Occipital lobe (tissue), 2 donors: ENCODE data around the gene ACAD10. TPM values are rescaled to one million over a fixed set of nuclear protein-coding genes. Genes with fewer than 3 reads are reported as not detected.
"Not testable (repeated sequence)": the region's sequence is repeated elsewhere in the genome, so short reads cannot be mapped to it uniquely, and the experiment has no call there.

ENCODE experiments used
- DNase-seq: peaks from one replicate; lab custom pipeline; 2025; lab: John Stamatoyannopoulos, UW
- total RNA-seq: library from RNA; depleted of rRNA; stranded (reverse); fragments of >200 nt; gene quantifications from one replicate; pipeline ENCODE4 v1.2.3, GENCODE V29; 2014

The ACAD10 gene
- total RNA-seq = 11.1 TPM

DNA sequence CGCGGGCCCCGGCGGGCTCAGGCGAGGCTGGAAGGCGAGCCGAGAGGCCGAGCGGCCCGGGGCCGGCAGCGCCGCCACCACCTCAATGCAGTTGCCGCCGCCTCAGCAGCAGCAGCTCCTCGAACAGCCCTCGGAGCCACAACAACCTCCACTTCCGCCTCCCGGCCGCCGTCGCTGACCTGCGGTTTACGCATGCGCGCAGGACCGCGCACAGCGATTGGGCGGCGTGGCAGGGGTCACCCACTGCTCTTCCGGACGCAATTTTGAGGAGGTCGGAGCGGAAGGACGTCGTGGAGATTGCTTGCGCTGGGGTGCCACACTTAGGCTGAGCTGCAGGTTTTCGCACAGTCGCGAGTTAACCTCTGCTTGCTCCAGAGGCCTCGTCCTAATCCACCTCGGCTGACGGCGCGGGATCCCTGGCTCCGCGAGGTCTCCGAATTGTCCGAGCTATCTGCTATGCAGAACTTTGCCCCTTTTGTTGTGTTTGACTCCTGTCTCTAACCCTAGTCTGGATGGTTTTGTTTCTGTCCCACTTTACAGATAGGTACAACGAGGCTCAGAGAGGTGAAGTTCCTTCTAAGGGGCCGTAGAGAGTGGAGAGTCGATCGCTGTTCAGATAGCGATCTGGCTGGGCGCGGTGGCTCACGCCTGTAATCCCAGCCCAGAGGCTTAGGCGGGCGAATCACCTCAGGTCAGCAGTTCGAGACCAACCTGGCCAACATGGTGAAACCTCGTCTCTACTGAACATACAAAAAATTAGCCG is at the start of gene ACAD10, which contains the start of gene BRAP:
Gene ACAD10, plus strand, starts transcription at position 243 of the 763 bp plus-strand sequence. CDS start 6,657 bp downstream, outside the sequence.
Gene BRAP, minus strand, starts transcription at position 146 of the 763 bp plus-strand sequence. CDS start 164 bp downstream, outside the sequence.
- peak; percentile 90 for DNase-seq

DNA sequence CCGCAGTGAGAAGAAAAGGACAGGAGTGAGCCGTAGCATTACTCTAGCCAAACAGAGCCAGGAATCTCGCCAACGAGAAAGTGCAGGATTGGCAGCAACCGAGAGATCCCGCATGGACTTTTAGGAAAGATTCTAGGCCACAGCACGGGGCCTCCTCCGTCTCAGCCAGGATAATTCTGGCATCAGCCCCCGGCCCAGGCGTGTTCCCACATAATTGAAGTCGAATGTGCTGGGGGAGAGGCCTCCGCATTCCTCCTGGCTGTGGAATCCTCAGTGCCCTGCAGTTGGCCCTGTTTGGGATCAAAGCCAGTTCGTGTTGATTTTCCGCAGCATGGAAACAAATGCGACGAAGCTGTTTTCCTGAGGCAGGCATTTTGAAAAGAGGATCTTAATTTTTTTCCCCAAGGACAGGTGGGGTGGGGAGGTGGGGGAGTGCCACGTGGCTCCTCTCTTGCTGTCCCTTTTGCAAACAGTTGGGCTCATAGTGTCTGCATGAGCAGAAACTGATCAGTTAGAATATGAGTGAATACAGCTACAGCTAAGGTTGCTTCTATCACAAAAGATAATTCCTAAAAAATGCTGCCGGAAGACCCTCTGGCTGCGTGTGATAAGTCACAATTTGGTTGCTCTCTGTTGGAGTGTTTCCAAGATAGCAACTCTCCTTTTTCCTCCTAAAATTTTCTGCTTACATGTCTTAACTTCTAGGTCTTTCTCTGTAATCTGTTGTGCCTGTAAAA is 49.5 kb upstream of the ACAD10 start:
- DNase-seq = peak; percentile 25

DNA sequence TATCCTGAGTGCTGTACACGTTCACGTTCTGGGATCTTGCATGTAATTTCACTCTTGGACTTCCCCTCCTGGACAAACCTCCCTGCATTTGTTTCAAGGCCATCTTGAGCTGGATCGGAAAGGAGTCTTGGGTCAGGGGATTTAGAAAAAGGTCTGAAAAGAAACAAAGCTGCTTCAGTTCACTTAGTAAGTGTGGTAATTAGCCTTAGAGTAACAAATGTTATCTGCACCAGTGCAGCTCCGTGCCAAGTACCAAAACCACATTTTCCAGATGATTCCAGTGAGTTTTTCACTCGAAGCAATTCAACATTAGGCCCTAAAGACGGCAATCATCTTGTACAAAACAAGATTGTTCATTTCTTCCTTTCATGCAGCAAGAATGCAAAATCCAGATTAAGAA is 47.3 kb upstream of the ACAD10 start:
- no peak for DNase-seq

DNA sequence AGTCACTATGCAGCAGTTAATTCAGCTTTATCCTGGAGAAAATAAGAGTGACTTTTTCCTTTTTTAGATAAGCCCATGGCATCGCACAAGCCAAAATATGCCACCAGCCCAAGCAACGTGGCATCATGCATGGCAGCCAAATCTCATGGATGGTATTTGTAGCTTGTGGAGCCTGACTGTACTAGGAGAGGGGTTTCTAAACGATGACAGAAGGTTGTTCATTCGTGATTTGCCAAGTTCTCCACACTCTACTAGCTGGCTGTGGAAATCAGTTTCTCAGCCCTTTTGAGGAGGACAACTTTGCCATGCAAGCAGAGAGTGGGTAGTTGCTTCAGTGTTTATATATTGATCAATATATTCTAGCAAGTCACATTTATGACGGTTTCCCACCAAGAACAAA is 45.3 kb upstream of the ACAD10 start:
- DNase-seq = no peak

DNA sequence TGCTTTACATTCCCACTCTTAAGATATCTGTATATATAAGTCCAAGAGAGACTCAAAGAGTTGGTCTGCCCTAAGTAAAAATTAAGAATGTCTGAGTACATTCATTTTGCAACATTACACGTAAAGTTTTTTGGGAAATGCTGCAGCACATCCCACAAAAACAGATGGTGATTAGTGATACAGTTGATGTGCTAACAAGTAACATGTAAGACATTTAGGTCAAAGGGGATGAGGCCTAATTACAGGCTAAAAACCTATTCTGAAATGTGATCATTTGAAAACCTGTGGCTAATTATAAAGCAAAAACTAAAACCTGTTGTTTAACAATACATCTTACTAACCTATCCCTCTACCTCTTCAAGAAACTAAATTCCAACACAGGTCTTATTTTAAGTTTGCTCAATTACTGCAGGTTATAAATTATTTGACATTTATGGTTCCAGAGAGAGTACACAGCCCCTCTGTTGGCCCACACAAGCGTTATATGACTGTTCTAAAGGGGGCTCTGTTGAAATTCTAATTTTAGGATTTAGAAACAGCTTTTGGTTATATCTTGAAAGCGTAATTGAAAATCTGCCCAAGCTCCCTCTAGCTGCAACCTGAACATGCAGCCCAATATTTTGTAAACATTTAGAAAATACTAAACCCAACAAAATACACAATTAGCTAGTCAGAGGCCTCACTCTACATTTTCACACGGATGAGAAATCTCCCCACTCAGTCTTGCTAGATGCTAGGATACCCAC is 43.0 kb upstream of the ACAD10 start:
- no peak for DNase-seq

DNA sequence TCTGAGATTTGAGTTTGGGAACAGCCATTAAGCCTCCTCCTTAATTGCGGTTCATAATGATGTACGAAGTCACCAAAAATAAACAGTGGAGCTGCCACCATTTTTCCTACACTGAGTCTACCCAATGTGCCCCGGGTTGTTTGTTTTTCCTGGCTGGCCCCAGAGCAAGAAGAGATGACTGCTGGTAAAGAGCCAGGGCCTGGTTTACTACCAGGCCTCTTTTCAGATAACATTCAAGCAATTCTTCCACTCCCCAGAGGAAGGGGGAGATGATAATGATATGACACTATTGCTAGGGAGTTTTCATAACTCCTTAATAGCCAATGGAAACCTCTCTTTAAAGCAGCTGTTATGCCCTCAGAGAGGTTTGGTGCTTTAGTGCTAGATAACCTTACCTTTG is 42.4 kb upstream of the ACAD10 start:
- DNase-seq = no peak

DNA sequence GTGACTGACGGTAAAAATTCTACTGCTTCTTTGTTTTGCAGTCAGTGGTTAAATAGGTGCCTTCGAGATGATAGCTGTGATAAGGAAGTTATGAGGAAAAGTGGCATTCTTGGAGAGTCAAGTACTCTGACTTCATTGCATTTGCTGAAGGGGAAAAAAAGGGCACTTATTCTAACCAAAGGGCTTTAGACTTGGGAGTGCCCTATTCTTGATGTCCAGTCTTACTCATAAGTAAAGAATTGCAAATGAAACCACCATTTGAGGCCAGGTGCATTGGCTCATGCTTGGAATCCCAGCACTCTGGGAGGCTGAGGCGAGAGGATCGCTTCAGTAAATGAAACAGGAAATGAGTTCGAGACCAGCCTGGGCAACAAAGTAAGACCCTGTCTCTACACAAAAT is 40.4 kb upstream of the ACAD10 start:
- DNase-seq = no peak

DNA sequence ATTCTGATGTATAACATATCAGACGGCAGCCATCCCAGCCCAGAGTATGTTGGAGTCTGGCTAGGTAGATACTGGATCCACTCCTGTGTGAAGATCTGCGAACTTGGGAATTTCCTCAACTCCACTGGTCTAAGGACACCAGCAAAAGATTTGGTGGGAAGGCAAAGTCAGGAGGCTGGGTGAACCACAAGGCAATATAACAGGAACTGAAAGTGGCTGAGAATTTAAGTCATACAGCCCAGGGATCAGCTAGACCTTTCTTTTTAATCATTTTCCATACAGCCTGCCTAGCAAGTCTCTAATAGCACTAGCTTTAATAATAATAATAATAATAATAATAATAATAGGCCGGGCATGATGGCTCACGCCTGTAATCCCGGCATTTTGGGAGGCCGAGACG is 34.9 kb upstream of the ACAD10 start:
- no peak for DNase-seq

DNA sequence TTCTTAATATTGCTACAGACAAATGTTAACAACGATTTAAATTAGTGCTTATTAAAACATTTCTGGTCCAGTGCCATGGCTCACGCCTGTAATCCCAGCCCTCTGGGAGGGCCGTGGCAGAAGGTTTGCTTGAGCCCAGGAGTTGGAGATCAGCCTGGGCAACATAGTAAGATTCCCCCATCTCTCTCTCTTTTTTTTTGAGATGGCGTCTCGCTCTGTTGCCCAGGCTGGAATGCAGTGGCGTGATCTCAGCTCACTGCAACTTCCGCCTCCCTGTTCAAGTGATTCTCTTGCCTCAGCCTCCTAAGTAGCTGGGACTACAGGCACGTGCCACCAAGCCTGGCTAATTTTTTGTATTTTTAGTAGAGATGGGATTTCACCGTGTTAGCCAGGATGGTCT is 33.3 kb upstream of the ACAD10 start:
- not testable (repeated sequence) for DNase-seq

DNA sequence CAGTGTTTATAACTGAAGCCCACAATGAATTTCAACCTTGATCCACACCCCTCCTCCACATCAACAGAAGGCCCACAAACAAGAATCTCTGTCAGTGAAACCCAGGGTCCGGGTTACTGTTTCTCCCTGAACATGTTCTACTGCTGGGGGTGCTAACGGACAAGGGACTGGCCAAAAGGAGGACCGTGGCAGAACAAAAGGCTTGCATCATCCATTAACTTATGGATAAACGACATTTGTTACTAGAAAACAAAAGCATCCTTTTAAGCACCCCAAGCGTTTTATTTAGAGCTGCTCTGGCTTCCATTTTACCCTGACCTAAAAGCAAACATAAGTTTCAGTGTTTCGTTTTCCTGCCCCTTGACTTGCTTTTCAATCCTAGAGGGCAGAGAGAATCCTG is 32.3 kb upstream of the ACAD10 start:
- DNase-seq = no peak

DNA sequence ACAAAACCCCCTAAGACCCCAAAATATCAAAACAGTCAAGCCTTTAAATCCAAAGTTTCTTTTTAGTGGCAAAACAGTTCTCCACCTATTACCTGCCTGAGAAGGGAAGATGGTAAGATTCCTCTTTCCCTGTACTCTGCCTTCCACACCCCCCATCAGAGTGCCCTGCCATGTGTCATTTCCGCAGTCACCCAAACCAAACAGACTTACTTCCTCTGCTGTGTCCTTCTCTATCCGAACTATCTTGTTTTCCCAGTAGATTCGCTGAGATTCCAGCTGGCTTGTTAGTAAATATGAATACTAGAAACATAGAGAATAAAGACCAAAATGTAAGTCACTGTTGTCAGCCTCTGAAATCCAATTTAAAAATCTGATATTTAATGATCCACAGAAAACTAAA is 30.5 kb upstream of the ACAD10 start:
- DNase-seq = no peak

DNA sequence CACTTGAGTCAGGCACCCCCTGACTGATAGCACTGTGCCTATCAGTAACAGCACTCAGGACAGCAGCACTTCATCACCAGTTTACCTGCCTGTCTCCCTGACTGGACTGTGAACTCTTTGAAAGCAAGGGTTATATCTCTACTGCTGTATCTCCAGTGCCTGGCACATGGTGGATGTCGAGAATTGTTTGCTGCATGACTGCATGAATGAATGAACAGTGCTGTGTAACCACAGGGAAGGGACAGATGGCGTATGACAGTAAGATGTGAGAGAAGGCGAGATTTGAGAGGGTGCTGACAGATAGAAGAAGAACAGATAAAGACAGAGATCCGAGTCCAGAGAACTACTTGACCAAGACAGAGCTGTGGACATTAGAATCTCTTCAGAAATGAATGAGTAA is 29.8 kb upstream of the ACAD10 start:
- DNase-seq = no peak

DNA sequence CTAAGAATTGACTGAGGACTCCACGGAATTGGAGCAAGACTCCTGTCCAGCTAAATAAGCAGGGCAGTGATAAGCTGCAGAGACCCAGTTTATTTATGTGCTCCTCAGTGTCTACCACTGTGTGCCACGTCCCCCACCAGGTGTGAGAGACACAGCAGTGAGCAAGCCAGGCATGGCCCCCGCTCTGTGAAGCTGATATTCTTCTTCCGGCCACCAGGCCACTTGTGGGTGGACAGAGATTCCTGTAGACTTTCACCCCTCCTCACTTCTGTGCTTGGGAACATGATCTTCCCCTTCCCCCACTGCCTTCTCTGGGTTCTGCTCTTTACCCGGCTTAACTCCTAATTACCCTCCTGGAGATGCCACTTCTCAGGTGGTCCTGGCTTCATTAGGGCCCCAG is 21.4 kb upstream of the ACAD10 start:
- no peak for DNase-seq

DNA sequence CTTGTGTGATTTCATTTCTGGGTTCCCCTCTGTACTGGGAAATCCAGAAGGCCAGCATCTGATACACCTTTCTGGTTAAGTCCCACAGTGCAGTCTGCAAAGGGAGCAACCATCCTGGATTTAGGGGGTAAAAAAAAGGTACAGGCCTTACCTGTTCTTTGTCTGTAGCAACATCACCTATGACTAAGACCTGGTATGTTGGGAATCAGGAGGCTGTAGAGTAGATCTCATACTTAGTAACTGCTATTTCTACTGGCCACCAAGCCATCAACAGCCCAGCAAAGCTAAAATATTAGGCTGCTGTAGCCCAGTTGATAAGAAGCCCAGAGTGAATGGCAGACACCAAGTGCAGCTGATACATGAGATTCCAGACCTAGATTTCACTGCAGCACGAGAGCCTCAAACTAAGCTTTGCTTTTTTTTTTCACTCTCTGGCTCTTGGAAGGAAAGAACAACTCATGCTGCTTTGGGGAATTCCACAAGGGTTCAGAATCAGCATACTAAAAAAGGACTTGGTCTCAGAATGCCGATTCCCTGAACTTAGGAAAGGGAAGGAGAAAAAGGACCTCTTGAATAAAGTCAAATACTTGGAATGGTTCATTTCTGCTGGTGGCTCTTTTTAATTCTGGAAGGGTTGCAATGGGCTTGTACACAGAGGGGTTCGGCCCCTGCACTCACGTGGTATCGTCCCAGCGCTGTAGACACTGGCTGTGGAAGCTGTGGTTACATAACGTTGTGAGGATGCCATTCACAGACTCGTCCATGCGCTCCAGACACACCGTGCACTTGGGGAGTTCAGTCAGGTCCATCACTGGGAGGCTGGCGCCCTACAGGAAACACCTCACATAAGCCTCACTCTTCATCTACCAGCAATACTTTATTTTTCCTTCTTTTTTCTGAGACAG is 20.6 kb upstream of the ACAD10 start:
- DNase-seq = peak; percentile 6

DNA sequence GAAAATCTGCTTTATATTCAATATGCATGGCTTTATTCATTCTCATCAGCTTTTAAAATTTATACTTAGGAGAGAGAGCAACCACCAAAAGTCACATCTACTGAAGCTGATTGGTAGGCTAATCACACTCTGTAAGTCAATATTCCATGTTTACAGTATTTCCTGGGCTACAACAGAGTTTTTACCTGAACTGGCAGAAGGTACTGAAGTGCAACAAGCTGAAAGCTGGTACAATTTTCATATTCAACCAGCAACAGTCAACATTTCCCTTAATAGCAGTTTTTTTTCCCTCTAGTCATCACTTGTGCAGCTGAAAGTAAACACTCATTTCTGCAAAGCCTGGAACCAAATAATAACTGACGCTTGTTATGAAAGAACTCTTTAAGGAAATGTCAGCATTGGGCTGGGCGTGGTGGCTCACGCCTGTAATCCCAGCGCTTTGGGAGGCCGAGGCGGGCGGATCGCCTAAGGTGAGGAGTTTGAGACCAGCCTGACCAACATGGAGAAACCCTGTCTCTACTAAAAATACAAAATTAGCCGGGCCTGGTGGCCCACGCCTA is 13.0 kb upstream of the ACAD10 start:
- no peak for DNase-seq

DNA sequence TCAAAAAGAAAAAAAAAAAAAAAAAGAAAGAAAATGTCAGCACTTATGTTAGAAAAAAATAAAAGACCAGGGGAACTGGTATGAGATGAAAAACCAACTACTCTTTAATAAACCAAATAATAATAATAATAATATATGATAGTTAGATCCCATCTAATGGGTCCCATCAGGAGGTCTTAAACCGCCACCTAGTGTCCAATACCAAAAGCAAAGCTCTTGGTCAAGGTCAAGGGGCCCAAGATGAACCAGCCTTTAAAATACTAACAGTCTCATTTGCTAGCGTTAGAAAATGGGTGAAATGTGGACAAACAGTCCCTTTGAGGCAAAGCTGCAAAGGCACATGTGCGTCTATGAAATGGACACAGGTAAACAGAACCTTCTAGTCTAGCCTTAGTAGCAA is 12.3 kb upstream of the ACAD10 start:
- DNase-seq = no peak

DNA sequence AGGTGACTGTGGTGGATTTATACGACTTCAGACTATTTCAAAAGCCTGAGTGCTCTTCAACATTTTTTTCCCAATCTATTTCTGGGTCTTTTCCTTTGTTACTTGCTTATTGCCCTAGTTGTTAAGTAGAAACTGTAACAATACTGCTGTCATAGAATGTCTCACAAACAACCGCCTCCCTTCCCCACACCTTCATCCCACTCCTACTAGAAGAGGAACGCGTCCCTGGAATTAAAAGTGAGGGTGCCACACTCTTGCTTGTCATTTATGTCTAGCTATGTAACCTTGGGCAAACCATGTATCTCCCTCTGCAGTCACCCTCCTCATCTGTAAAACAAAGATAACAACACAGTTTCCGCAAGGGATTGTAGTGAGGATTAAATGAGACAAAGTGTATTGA is 8.7 kb upstream of the ACAD10 start:
- no peak for DNase-seq

DNA sequence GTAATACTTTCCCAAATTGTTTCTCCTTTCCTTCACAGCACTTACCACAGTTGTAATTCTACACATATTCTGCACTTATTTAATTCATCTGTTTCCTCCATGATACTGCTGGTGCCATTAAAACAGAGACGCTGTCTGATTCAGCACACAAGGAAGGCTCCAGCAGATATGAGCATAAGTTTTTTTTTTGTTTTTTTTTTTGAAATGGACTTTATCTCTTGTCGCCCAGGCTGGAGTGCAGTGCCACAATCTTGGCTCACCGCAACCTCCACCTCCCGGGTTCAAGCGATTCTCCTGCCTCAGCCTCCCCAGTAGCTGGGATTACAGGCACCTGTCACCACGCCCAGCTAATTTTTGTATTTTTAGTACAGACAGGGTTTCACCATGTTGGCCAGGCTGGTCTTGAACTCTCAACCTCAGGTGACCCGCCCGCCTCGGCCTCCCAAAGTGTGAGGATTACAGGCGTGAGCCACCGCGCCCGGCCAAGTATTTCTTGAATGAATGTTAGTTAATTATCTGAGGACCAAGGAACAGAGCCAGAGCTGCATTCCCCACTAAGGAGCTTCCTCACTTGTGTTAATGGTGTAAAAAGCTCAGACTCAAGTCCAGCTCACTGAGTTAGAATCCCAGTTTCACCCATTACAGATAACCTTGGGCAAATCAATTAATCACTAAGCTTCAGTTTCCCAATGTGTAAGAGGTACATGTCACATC is 1.2 kb upstream of the ACAD10 start:
- not testable (repeated sequence) for DNase-seq

DNA sequence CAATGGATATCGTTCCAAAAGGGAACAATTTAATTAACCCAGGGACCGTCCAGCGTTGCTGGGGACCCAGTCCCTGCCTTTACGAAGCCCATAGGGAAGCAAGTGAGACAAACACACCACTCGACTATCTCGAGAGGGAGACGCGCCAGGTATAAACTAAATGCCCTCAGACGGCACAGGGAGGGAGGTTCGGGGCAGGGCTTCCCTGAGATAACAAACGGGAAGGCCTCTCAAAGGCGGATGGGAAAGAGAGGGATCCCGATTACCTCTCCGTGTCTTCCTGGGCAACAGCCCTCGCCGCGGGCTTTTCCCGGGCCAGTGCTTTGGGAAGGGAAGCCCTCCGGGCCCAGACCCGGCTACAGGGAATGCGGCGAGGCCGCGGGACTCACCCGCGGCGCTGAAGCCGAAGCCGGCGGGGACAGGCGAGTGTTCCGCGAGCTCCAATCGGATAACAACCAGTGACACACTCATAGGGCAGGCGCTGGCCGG is 487 bp upstream of the ACAD10 start:
- DNase-seq = no peak

DNA sequence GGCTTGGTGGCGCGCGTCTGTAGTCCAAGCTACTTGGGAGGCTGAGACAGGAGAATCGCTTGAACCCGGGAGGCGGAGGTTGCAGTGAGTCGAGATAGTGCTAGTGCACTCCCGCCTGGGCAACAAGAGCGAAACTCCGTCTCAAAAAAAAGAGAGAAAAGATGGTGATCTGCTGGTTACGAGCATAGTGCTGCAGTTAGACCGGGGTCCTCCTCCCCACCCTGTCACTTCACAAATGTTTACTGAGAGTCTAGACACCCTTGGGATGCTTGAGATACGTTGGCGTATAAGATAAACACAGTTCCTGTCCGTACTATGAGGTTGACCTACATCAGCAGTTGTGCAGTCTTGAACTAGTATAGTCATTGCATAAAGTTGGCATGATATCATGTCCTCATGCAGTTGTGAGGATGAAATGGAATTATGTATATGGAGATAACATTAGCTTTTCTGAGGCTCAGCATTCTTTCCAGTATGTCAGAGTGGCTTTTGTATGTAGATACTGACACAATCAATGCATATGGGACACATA is 787 bp downstream of the ACAD10 start:
- DNase-seq = no peak
